ENCODE results near the gene PEPD.
"Not testable (repeated sequence)": the region's sequence is repeated elsewhere in the genome, so short reads cannot be mapped to it uniquely, and the experiment has no call there.

PEPD gene

DNA sequence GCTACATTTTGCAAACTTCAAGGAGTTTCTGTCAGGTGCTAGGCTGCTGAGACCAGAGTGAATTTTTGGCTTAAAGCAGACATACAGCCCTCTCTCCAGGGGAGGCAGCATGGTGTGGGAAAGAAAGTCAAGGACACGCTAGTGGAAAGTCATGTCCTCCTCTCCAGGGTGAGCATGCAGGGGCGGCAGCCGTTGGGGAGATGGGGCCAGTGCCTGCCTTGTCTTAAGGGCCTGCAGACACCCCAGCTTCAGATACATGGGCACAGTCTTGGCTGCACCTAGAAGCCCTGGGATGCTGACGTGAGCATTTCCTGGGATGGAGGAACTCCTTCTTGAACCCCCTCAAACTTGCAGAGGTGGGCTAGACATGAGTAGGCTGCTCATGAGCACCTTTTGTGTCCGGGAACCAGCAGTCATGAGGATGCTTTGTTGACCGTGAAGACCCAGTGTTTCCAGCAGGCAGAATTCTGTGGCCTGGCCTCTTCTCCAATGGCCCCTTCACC lies 43.3 kb upstream of the PEPD start:
- Histone ChIP-seq H3K79me2 (ENCODE audit: insufficient read depth, low read length) (no peaks in the 10 kb centered on the region), H3K9me3 (ENCODE audit: insufficient read depth, low read depth, low read length) (no peaks in the 10 kb centered on the region), H3K36me3 (ENCODE audit: insufficient read depth, low read length) (no peaks in the 10 kb centered on the region), H3K9ac (ENCODE audit: low read depth, low read length, poor library complexity, severe bottlenecking) (no peak overlapping the region), H3F3A (ENCODE audit: low read depth) (no peaks in the 10 kb centered on the region), H4K20me1 (ENCODE audit: insufficient read depth, low read length, poor library complexity, severe bottlenecking) (no peaks in the 10 kb centered on the region), H3K9me2 (replicated peaks; ENCODE audit: low read depth, low read length) (no peaks in the 10 kb centered on the region), H3K4me3 (ENCODE audit: low read length, poor library complexity, severe bottlenecking) (no peak overlapping the region), H2AFZ (ENCODE audit: low read length) (no peak overlapping the region), H3K27me3 (ENCODE audit: insufficient read depth, low read length, poor library complexity, severe bottlenecking) (no peaks in the 10 kb centered on the region), H3K4me2 (ENCODE audit: low read depth, low read length, poor library complexity, severe bottlenecking) (no peak overlapping the region), H3K4me1 (ENCODE audit: insufficient read depth, low read length, poor library complexity, severe bottlenecking) (no peaks in the 10 kb centered on the region)
- TF ChIP-seq CTCF (conservative IDR thresholded peaks at IDR 0.05; ENCODE audit: low read length) (no peak), EZH2phosphoT487 (IDR thresholded peaks at IDR 0.05; ENCODE audit: borderline replicate concordance) (no peak)

DNA sequence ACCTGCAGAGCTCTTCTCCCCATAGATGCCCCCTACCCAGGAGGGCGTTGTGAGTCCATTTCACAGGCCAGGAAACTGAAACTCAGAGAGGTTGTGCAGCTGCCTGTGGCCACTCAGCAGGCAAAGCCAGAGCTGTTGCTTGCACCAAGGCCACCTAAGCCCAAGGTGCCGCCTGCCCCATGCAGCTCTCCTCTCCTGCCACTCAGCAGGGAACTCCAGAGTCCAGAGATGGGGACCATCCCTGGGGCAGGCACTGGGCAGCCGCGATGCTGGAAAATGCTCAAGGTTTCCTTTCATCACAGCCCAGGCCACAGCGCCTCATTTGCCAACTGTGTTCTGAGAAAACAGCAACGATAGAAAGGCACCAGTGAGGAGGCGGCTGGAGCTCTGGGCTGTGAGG lies 41.0 kb upstream of the PEPD start:
- Histone ChIP-seq H3K4me1 (ENCODE audit: insufficient read depth, low read length, poor library complexity, severe bottlenecking) (no peaks in the 10 kb centered on the region), H3K4me3 (ENCODE audit: low read length, poor library complexity, severe bottlenecking) (no peak overlapping the region), H3K4me2 (ENCODE audit: low read depth, low read length, poor library complexity, severe bottlenecking) (no peak overlapping the region), H3K36me3 (ENCODE audit: insufficient read depth, low read length) (no peaks in the 10 kb centered on the region), H3K79me2 (ENCODE audit: insufficient read depth, low read length) (no peaks in the 10 kb centered on the region), H4K20me1 (ENCODE audit: insufficient read depth, low read length, poor library complexity, severe bottlenecking) (no peaks in the 10 kb centered on the region), H3K9ac (ENCODE audit: low read depth, low read length, poor library complexity, severe bottlenecking) (no peak overlapping the region), H2AFZ (ENCODE audit: low read length) (no peak overlapping the region), H3K9me2 (replicated peaks; ENCODE audit: low read depth, low read length) (no peaks in the 10 kb centered on the region), H3K27me3 (ENCODE audit: insufficient read depth, low read length, poor library complexity, severe bottlenecking) (no peaks in the 10 kb centered on the region), H3K9me3 (ENCODE audit: insufficient read depth, low read depth, low read length) (no peaks in the 10 kb centered on the region), H3F3A (ENCODE audit: low read depth) (no peaks in the 10 kb centered on the region)
- no peak for TF ChIP-seq CTCF (conservative IDR thresholded peaks at IDR 0.05; ENCODE audit: low read length)
- TF ChIP-seq EZH2phosphoT487 (IDR thresholded peaks at IDR 0.05; ENCODE audit: borderline replicate concordance), result no peak

- not testable (repeated sequence) for H2AFZ ChIP-seq (ENCODE audit: low read length); H3K4me3 ChIP-seq (ENCODE audit: low read length, poor library complexity, severe bottlenecking); H3K4me2 ChIP-seq (ENCODE audit: low read depth, low read length, poor library complexity, severe bottlenecking); H3K36me3 ChIP-seq (ENCODE audit: insufficient read depth, low read length); H3K9ac ChIP-seq (ENCODE audit: low read depth, low read length, poor library complexity, severe bottlenecking); H3K4me1 ChIP-seq (ENCODE audit: insufficient read depth, low read length, poor library complexity, severe bottlenecking); H3K79me2 ChIP-seq (ENCODE audit: insufficient read depth, low read length); H3K27me3 ChIP-seq (ENCODE audit: insufficient read depth, low read length, poor library complexity, severe bottlenecking); H3K9me3 ChIP-seq (ENCODE audit: insufficient read depth, low read depth, low read length); H3F3A ChIP-seq (ENCODE audit: low read depth); H4K20me1 ChIP-seq (ENCODE audit: insufficient read depth, low read length, poor library complexity, severe bottlenecking); H3K9me2 ChIP-seq (replicated peaks; ENCODE audit: low read depth, low read length)
Observed at GRCh38 chr19:33561666-33562065, 40.1 kb upstream of the PEPD start.

GRCh38 chr19:33561261-33561660 lies 39.7 kb upstream of the PEPD start:
- Histone ChIP-seq H2AFZ (ENCODE audit: low read length) (no peak overlapping the region), H4K20me1 (ENCODE audit: insufficient read depth, low read length, poor library complexity, severe bottlenecking) (no peaks in the 10 kb centered on the region), H3K79me2 (ENCODE audit: insufficient read depth, low read length) (no peaks in the 10 kb centered on the region), H3K4me3 (ENCODE audit: low read length, poor library complexity, severe bottlenecking) (no peak overlapping the region), H3K9me3 (ENCODE audit: insufficient read depth, low read depth, low read length) (no peaks in the 10 kb centered on the region), H3K9me2 (replicated peaks; ENCODE audit: low read depth, low read length) (no peaks in the 10 kb centered on the region), H3K36me3 (ENCODE audit: insufficient read depth, low read length) (no peaks in the 10 kb centered on the region), H3K4me1 (ENCODE audit: insufficient read depth, low read length, poor library complexity, severe bottlenecking) (no peaks in the 10 kb centered on the region), H3K9ac (ENCODE audit: low read depth, low read length, poor library complexity, severe bottlenecking) (no peak overlapping the region), H3F3A (ENCODE audit: low read depth) (no peaks in the 10 kb centered on the region), H3K27me3 (ENCODE audit: insufficient read depth, low read length, poor library complexity, severe bottlenecking) (no peaks in the 10 kb centered on the region), H3K4me2 (ENCODE audit: low read depth, low read length, poor library complexity, severe bottlenecking) (no peak overlapping the region)
- TF ChIP-seq EZH2phosphoT487 (IDR thresholded peaks at IDR 0.05; ENCODE audit: borderline replicate concordance) (no peak), CTCF (conservative IDR thresholded peaks at IDR 0.05; ENCODE audit: low read length) (no peak)
